HG03135 (cell line): ENCODE data around the gene KLHL10.
"Not testable (repeated sequence)": the region's sequence is repeated elsewhere in the genome, so short reads cannot be mapped to it uniquely, and the experiment has no call there.

Source experiments
- ATAC-seq: cut with Tn5 transposase; IDR thresholded peaks from one replicate; pipeline ENCODE4 v1.9.1; 2021; ENCODE audit warnings: mild to moderate bottlenecking, moderate library complexity; ENCODE audit not compliant: unreplicated experiment

KLHL10 gene

DNA sequence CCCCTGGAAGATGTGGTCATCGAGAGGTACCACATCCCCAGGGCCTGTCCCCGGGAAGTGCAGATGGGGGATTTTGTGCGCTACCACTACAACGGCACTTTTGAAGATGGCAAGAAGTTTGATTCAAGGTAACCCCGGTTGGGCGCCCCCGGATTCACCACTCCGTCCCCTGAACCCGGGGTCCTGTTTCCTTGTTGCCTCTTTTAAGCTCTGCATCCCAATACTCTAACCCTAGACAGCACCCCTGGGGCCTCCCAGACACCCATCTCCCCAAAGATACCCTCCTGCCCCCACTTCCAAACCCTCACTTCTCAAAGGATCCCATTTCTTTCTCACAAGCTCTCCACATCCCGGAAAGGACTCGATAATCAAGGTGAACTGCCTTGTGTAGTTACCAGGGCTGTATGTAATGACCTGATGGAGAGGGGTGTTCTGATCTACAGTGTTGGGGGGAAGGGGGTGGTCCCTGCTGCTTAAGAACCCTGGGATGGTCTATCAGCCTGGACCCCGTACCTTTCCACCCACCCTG lies 24.4 kb upstream of the KLHL10 start:
- no peak for ATAC-seq

DNA sequence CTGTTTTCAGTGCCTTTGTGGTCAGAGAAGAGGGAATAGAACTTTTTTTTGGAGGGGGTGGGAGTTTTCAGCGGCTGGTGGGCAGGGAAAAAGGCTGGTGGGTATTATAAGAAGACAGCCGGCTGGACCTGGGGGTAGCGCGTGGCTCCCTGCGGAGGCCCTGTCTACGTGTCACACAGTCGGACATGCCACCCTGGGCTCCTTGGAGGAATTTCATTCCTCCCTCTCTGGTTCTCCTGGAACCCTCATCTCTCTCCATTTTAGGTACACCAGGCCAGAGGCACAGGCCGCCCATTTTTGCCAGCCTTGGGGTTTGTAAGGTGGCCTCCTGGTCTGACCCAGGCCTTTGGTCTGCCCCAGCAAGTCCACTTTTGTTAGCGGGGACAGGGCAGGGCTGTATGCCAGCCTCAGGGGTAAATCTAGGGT lies 23.9 kb upstream of the KLHL10 start:
- no peak for ATAC-seq

DNA sequence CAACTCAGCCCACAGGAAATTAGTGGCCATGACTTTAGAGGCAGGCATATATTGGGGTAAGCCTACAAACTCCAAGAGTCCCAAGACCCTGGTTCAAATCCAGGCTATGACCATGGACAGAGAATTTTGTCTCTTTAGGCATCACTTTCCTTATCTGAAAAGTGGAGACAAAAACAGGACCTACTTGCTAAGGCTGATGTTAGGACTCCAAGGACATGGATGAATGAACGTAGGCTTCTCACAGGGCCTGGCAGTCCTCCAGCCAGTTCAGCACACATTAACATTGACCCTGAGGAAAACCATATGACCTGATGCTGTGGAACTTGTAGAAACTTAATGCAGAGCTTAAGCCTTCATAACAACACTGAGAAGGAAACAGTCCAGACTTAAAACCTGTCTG lies 23.4 kb upstream of the KLHL10 start:
- ATAC-seq, result no peak

DNA sequence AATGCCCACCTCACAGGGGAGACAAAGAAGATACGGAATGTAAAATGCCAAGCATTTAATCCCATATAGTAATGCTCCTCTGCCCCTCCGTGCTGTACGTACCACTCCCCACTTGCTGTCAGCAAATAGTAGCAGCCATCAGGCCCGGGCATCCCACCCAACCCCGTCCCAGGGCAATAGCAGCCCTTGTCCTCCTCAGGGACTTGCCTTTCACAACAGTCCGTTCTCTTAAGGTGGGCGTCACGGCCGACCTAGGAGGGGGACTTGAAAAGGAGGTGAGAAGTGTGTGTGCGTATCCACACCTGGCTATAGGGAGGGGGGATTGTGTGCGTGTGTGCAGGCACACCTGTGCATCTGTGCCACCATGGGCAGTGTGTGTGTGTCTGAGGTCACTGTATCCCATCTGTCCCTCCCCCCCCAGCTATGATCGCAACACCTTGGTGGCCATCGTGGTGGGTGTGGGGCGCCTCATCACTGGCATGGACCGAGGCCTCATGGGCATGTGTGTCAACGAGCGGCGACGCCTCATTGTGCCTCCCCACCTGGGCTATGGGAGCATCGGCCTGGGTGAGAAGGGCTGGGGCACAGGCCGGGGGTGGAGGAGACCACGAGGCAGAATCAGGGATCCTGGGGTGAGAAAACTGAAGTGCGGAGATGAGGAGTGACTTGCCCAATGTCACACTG lies 20.8 kb upstream of the KLHL10 start:
- no peak for ATAC-seq

DNA sequence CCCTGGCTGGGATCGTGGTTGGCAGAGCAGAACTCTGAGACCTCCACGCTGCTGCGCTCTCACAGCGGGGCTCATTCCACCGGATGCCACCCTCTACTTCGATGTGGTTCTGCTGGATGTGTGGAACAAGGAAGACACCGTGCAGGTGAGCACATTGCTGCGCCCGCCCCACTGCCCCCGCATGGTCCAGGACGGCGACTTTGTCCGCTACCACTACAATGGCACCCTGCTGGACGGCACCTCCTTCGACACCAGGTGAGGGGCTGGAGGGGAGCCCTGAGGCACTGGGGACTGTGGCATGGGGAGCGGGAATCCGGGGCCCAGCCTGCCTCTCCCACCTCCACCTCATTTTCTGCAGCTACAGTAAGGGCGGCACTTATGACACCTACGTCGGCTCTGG lies 19.6 kb upstream of the KLHL10 start:
- no peak for ATAC-seq

DNA sequence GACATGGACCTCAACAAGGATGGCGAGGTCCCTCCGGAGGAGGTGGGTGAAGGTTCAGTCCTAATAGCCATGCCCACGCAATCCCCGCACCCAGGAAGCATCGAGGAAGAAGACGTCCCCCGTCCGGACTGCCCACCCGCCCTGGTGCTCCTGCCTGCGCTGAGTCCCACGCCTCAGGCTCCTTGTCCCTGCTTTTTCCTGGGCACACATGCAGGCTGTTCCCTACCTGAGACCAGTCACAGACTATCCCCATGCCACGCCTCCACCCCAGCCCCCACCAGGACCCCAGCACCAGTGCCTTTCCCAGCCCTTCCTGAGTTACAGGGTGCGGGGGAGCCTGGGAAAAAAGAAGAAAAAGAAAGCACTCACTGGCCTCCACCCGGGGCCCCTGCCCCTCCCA lies 15.8 kb upstream of the KLHL10 start:
- ATAC-seq, result no peak

DNA sequence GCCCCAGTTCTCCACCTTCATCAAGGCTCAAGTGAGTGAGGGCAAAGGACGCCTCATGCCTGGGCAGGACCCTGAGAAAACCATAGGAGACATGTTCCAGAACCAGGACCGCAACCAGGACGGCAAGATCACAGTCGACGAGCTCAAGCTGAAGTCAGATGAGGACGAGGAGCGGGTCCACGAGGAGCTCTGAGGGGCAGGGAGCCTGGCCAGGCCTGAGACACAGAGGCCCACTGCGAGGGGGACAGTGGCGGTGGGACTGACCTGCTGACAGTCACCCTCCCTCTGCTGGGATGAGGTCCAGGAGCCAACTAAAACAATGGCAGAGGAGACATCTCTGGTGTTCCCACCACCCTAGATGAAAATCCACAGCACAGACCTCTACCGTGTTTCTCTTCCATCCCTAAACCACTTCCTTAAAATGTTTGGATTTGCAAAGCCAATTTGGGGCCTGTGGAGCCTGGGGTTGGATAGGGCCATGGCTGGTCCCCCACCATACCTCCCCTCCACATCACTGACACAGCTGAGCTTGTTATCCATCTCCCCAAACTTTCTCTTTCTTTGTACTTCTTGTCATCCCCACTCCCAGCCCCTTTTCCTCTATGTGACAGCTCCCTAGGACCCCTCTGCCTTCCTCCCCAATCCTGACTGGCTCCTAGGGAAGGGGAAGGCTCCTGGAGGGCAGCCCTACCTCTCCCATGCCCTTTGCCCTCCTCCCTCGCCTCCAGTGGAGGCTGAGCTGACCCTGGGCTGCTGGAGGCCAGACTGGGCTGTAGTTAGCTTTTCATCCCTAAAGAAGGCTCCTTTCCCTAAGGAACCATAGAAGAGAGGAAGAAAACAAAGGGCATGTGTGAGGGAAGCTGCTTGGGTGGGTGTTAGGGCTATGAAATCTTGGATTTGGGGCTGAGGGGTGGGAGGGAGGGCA lies 15.1 kb upstream of the KLHL10 start:
- no peak for ATAC-seq

DNA sequence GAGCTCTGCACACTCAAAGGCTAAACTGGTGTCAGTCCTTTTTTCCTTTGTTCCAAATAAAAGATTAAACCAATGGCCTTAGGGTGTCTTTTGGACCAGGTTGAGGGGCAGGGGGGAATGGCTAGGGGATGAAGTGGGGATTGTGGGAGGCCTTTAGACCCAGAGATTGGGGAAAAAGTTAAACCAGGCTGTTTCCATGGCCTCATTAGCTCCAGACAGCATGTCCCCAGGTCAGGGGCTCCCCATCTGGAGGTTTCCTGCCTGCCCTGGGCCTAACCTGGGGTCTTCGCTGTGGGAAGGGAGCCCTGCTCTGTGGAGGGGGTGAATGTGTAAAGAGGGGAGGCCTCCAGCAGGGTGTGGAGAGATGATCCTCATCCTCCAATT lies 14.5 kb upstream of the KLHL10 start:
- ATAC-seq, result no peak

DNA sequence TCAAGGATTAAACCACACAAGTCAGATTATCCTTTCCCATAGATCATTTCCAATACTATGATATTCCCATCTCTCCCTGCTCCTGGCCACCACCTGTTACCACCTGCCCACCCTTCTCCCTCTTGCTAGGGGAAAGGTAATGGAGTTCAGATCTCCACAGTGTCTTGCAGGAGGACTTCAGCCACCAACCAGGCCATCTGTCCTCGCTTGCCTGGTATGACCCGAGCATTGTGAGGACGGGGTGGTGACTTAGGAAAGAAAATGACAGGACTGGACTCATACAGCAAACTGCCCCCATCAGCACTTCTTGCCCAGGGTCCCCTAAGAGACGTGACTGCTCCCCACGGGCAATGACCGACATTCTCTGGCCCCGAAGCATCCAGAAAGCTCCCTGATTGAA lies 14.0 kb upstream of the KLHL10 start:
- ATAC-seq, result no peak

DNA sequence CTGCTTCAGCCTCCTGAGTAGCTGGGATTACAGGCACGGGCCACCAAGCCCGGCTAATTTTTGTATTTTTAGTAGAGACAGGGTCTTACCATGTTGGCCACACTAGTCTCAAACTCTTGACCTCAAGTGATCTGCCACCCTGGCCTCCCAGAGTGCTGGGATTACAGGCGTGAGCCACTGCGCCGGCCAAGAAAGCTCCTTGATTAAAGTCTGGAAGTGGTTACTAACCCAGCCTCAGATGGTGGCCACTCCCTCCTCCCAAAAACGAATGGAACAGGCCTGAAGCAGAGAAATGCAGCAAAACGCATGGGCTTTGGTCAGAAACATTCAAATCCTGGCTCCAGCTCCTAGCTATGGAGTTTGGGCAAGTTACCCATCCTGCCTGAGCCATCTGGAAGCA lies 13.5 kb upstream of the KLHL10 start:
- ATAC-seq, result no peak

DNA sequence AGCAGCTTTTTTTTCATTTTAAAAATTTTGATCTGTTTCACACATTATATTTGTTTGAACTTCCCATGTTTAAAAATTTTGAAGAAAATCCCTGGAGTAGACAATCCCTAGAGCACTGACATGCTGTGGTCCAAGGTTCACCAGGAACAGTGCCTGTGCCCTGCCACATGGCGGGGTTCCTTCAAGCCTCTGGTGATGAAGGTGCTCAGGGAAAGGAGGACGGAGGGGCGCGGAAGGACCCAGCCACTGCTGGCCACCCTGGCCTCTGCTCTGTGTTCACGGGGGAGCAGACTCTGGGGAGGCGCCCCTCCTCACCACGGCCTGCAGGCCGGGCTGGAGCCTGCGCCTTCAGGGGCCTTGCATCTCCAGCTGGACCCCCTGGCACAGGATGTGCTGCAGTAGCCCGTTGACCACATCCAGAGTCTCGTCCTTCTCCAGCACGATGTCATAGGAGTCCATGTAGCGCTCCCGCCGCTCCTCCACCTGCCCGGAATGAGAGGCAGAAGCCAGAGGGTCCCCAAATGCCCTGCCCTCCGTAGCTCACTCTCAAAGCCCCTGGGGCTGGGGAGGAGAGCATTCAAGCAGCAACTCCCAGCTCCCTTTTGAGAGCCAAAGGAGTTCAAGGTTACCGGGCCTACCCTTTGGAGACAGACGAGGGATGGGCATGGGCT lies 12.3 kb upstream of the KLHL10 start:
- no peak for ATAC-seq

DNA sequence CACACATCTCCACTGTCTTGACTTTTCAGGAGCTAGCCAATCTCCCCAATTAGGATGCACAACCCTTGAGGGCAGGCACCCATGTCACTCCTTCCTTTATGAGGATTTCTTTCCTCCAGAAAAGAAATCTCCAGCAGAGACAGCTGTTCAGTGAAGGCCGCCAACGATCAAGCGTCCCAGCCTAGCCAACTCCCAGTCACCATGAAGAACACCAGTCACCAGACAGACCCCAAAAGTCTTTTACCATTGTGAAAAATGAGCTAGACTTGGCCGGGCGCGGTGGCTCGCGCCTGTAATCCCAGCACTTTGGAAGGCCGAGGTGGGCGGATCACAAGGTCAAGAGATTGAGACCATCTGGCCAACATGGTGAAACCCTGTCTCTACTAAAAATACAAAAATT lies 7.7 kb upstream of the KLHL10 start:
- not testable (repeated sequence) for ATAC-seq

DNA sequence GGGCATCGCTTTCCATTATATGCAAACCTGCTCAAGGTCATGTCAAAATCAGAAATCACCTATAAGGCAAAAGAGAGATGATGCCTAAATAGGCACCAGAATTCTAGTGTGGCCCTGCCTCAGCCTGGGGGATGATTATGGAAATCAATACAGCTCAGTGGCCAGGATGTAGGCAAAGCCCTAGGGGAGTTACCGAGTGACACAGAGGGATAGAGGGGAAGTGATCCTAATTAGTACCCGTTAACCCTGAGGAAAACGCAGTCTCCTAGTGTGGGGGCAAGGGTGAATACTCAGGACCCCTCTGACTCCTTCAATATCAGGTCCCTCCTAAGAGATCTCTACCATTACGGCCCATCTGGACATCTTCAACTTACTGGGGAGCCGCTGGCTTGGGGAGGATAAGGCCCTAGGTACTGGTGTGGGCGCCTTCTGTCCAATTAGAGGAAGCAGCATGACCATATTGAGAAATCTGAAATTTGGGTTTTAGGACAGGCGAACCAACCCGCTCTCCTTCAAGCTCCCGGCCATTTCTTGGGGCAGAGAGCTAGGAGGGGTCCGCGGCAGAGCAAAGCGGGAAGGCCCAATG lies 2.3 kb upstream of the KLHL10 start:
- no peak for ATAC-seq

DNA sequence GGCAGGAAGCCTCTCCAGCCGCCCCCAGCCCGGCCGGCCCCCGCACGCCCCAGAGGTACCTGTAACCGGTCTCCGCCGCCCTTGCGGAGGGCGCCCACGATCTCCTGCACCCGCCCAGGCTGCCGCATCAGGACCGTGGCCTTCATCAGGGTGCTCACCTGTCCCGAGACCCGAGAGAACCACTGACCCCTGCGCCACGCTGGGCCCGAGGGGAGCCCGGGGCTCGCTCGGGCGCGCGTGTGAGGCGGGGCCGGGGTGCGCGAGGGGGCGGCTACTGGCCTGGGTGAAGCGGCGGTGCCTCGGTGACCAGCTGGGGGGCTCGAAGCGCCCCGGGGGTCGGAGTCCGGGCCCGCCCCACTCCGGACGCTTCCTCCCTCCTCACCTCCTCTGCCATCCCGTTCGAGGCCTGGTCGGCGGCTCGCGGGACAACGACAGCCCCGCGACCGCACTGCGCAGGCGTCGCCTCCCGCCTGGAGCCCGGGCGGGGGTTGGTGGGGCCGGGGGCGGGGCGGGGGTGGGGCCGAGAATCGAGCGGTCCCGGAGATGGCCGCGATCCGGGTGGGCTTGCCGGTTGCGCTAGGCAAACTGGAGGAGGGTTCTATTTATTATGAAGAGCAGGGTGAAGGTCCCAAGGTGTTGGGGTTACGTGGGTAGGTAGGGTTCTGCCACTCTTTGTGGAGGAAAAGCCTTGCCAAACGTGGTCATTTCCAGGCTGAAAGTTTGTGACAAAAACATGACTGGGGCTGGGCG lies 1.6 kb upstream of the KLHL10 start, which contains the start of gene NT5C3B:
Gene NT5C3B (minus strand): TSS at position 433 of the 750 bp plus-strand sequence. CDS start 39 bp downstream, at position 394.
- ATAC-seq, result no peak

DNA sequence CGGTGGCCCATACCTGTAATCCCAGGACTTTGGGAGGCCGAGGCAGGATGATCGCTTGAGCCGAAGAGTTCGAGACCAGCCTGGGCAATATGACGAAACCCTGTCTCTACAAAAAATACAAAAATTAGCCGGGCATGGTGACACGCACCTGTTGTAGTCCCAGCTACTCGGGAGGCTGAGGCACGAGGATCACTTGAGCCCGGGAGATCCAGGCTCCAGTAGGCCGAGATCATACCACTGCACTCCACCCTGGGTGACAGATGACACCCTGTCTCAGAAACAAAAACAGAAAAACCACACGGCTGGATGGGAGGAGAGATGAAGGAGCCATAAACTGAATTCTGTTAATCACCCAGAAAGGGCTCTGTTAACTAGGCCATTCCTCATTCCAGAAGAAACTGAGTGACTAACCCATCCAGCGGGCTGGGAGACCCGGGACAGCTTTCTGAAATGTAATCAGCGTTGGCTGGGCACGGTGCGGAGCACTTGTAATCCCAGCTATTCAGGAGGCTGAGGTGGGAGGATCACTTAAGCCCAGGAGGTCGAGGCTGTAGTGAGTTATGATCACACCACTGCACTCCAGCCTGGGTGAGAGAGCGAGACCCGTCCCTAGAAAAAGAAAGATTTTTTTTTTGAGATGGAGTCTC lies 952 bp upstream of the KLHL10 start:
- no peak for ATAC-seq

DNA sequence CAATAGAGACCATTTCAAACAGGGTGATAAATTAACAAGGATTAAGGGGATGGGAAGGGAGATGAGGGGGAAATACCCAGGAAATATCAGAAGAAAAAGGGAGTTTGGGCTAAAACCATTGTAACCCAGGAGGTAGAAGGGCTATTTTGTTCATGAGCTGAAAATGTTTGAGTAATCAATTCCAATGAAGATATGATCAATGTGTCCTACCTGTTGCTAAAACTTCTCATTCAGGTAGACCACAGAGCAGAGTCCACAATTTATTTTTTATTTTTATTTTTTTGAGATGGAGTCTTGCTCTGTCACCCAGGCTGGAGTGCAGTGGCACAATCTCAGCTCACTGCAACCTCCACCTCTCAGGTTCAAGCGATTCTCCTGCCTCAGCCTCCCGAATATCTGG lies 1.8 kb downstream of the KLHL10 start:
- ATAC-seq, result not testable (repeated sequence)

DNA sequence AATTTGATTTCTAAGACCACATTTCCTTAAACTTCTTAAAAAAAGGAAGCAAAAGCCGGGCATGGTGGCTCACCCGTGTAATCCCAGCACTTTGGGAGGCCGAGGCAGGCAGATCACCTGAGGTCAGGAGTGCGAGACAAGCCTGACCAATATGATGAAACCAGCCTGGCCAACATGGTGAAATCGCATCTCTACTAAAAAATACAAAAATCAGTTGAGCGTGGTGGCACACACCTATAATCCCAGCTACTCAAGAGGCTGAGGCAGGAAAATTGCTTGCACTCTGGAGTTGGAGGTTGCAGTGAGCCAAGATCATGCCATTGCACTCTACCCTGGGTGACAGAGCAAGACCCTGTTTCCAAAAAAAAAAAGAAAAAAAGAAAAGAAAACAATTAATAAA lies 3.2 kb downstream of the KLHL10 start:
- ATAC-seq, result not testable (repeated sequence)

DNA sequence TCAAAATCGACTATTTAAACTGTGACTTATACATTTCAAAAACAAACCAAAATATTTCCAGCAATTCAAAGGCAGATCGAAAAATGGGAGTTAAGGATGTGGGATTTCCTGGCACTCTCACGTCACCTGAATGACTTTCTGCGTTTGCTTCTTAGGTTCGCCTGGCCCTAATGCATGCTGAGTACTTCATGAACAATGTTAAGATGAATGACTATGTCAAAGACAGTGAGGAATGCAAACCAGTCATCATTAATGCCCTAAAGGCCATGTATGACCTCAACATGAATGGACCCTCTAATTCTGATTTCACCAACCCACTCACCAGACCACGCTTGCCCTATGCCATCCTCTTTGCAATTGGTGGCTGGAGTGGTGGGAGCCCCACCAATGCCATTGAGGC lies 7.3 kb downstream of the KLHL10 start:
- ATAC-seq, result no peak

DNA sequence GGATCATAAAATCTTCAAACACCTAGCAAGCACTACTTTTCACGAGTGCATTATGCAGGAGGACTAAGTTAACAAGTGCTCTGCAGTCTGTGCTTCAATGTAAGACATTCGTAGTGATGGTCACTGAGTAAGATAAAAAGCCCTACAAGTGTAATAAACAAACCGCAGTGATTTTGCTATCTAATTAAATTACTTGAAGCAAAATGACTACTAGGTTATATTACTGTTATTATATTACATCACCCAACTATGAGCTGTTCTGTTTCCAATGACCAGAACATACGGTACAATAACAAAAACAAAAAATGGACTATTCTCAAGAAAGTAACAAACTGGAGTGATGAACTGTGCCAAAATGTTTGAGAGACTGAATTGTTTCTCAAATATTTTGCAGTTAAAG lies 11.2 kb downstream of the KLHL10 start:
- no peak for ATAC-seq
